ENCODE data around the gene MEFV. TPM values are rescaled to one million over a fixed set of nuclear protein-coding genes. Genes with fewer than 3 reads are reported as not detected.
A peak's percentile ranks its signal among the peaks of the same experiment; 100 is the strongest.

MEFV gene
- total and polyA plus RNA-seq, 2 of the 13 experiments (the other 11 are each of a cell fraction or from before 2014, with no cell fraction given): 0.22 TPM; not detected in 1

- TF ChIP-seq ZNF609 (CRISPR knock-in tag; IDR thresholded peaks at IDR 0.05; ENCODE audit: borderline replicate concordance) (0 out of 2 replicates have a peak, but pooled peaks have one; percentile 49), MAFG (CRISPR knock-in tag; IDR thresholded peaks at IDR 0.05) (no peak), ZXDC (CRISPR knock-in tag; IDR thresholded peaks at IDR 0.05) (no peak), KLF9 (CRISPR knock-in tag; IDR thresholded peaks at IDR 0.05; ENCODE audit: low read depth) (no peak), U2AF2 (IDR thresholded peaks at IDR 0.05; ENCODE audit: low read depth, low read length) (no peak), HOMEZ (CRISPR knock-in tag; IDR thresholded peaks at IDR 0.05; ENCODE audit: low read depth) (no peak), CTCF (CRISPR knock-in tag; IDR thresholded peaks at IDR 0.05) (no peak), ZNF335 (CRISPR knock-in tag; IDR thresholded peaks at IDR 0.05) (peak; percentile 84; the same call in 1 of the 2 replicates), SRSF4 (IDR thresholded peaks at IDR 0.05; ENCODE audit: low read depth, low read length, poor library complexity, severe bottlenecking) (no peak), ZNF792 (CRISPR knock-in tag; IDR thresholded peaks at IDR 0.05) (peak; percentile 37; the same call in 1 of the 2 replicates), ZNF737 (CRISPR knock-in tag; IDR thresholded peaks at IDR 0.05; ENCODE audit: borderline replicate concordance) (no peak; the same call in 1 of the 2 replicates), SNAPC5 (CRISPR knock-in tag; IDR thresholded peaks at IDR 0.05; ENCODE audit: borderline replicate concordance) (no peak), NFKB2 (CRISPR knock-in tag; IDR thresholded peaks at IDR 0.05; ENCODE audit: borderline replicate concordance) (peak; percentile 83; the same call in 1 of the 2 replicates), ZNF253 (CRISPR knock-in tag; IDR thresholded peaks at IDR 0.05; ENCODE audit: borderline replicate concordance) (no peak), TEAD3 (CRISPR knock-in tag; optimal IDR thresholded peaks at IDR 0.05; ENCODE audit: borderline replicate concordance) (peak; percentile 8)
Measured at GRCh38 chr16:3234857-3235561, 21.4 kb downstream of the MEFV start, which contains the start of gene ZNF200 (continued).
